BLaER1 (cell line): ENCODE data around the gene VIPR2.

Source experiments
- H3K27ac ChIP-seq: shearing (Covaris generic); formaldehyde crosslinking; 2 replicates; pipeline ENCODE4 v1.8.1; 2022
- H3K27me3 ChIP-seq: shearing (Covaris generic); formaldehyde crosslinking; 2 replicates; pipeline ENCODE4 v1.8.1; 2022
- H3K36me3 ChIP-seq: shearing (Covaris generic); formaldehyde crosslinking; 2 replicates; pipeline ENCODE4 v1.8.1; 2022
- H3K4me1 ChIP-seq: shearing (Covaris generic); formaldehyde crosslinking; 2 replicates; pipeline ENCODE4 v1.8.1; 2022
- H3K4me2 ChIP-seq: shearing (Covaris generic); formaldehyde crosslinking; 2 replicates; pipeline ENCODE4 v1.8.1; 2022
- H3K4me3 ChIP-seq: shearing (Covaris generic); formaldehyde crosslinking; 2 replicates; pipeline ENCODE4 v1.8.1; 2022
- H3K9ac ChIP-seq: shearing (Covaris generic); formaldehyde crosslinking; 2 replicates; pipeline ENCODE4 v1.8.1; 2022
- H3K9me3 ChIP-seq: shearing (Covaris generic); formaldehyde crosslinking; 2 replicates; pipeline ENCODE4 v1.8.1; 2022
- H4K20me1 ChIP-seq: shearing (Covaris generic); formaldehyde crosslinking; 2 replicates; pipeline ENCODE4 v1.8.1; 2022
- Cebpa-rat ChIP-seq: shearing (Covaris generic); IDR thresholded peaks from 2 replicates; pipeline ENCODE4 v1.8.1; 2022

VIPR2 gene

DNA sequence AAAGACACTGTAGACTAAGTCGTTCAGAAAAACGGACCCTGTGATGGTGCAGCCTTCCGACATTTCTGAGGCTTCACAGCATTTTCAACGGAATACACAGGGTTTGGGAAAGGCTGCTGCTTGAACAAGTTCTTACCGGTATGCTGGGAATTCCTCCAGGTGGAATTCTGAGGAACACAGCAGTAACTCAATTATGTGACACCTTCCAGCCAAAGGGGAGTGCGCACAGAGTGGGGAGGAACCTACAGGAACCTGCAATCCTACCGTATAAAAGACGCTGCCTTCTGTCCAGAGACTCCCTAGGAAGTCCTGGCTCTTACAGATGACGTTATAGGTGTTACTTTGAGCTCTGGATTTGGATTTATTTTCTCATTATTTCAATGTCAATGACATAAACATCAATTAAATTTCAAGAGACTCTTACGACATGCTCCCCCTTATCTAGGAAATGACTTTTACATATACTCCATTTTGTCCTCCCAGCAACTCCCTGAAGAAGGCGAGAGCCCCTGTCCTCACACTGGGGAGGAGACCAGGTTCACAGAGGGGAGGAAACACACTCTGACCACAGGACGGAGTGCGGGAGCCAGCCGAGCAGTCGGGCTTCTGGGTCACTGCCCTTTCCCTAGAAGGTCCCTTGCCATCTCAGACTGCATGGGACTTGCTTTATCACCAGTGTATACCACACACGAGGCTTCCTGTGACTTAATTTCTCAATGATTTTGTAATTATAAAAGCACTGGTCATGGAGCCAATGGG is 27.9 kb downstream of the VIPR2 start:
- H3K4me1 ChIP-seq: peaks cover 32% of the 10 kb centered on the region
- H3K27ac ChIP-seq: no peak overlapping the region
- H3K4me2 ChIP-seq: no peak overlapping the region
- no peak overlapping the region for H3K4me3 ChIP-seq
- no peaks in the 10 kb centered on the region for H4K20me1 ChIP-seq
- TF ChIP-seq Cebpa-rat: no peak
- H3K9me3 ChIP-seq: no peaks in the 10 kb centered on the region
- H3K36me3 ChIP-seq: no peaks in the 10 kb centered on the region
- no peak overlapping the region for H3K9ac ChIP-seq
- peaks cover 4% of the 10 kb centered on the region; the same call in 1 of the 2 replicates for H3K27me3 ChIP-seq

GRCh38 chr7:159115601-159116501 is 28.8 kb downstream of the VIPR2 start:
- TF ChIP-seq Cebpa-rat: no peak
- no peaks in the 10 kb centered on the region for H3K36me3 ChIP-seq
- peaks cover 4% of the 10 kb centered on the region; the same call in 1 of the 2 replicates for H3K27me3 ChIP-seq

GRCh38 chr7:159114981-159115380 is 29.7 kb downstream of the VIPR2 start:
- Histone ChIP-seq H3K4me2 (no peak overlapping the region), H3K36me3 (no peaks in the 10 kb centered on the region), H3K27me3 (peaks cover 4% of the 10 kb centered on the region; the same call in 1 of the 2 replicates)

More at GRCh38 chr7:159115601-159116501, 28.8 kb downstream of the VIPR2 start:
- Histone ChIP-seq H3K4me2 (peak overlapping the region; percentile 18; the same call in 1 of the 2 replicates), H3K4me1 (peaks cover 32% of the 10 kb centered on the region), H3K9ac (no peak overlapping the region), H3K9me3 (no peaks in the 10 kb centered on the region), H3K4me3 (no peak overlapping the region), H3K27ac (no peak overlapping the region), H4K20me1 (no peaks in the 10 kb centered on the region)

GRCh38 chr7:159114096-159114495 is 30.6 kb downstream of the VIPR2 start:
- Histone ChIP-seq H3K27me3 (peaks cover 4% of the 10 kb centered on the region; the same call in 1 of the 2 replicates), H3K36me3 (no peaks in the 10 kb centered on the region), H3K9me3 (no peaks in the 10 kb centered on the region), H3K27ac (no peak overlapping the region), H3K4me2 (no peak overlapping the region), H4K20me1 (no peaks in the 10 kb centered on the region), H3K4me1 (peaks cover 26% of the 10 kb centered on the region), H3K4me3 (no peak overlapping the region), H3K9ac (no peak overlapping the region)
- TF ChIP-seq Cebpa-rat: no peak

More at GRCh38 chr7:159114981-159115380, 29.7 kb downstream of the VIPR2 start:
- Histone ChIP-seq H4K20me1 (no peaks in the 10 kb centered on the region), H3K27ac (no peak overlapping the region), H3K9me3 (no peaks in the 10 kb centered on the region), H3K9ac (no peak overlapping the region), H3K4me1 (peaks cover 32% of the 10 kb centered on the region), H3K4me3 (no peak overlapping the region)
- no peak for TF ChIP-seq Cebpa-rat

DNA sequence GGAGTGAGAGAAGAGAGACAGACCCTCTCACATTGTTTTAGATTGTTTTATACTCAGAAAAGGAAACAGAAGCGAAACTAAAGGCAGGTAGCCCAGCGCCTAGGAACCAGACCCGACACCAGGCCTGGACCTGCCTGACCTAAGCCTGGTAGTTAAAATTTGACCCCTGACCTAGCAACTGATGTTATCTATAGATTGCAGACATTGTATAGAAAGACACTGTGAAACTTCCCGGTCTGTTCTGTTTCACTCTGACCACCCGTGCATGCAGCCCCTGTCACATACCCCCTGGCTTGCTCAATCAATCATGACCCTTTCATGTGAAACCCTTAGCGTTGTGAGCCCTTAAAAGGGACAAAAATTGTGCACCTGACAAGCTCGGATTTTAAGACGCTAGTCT is 31.6 kb downstream of the VIPR2 start:
- Histone ChIP-seq H3K4me3 (no peak overlapping the region), H3K9ac (no peak overlapping the region), H3K4me2 (peak overlapping the region; percentile 38), H3K27ac (no peak overlapping the region), H3K4me1 (peaks cover 26% of the 10 kb centered on the region), H4K20me1 (no peaks in the 10 kb centered on the region), H3K36me3 (no peaks in the 10 kb centered on the region), H3K9me3 (no peaks in the 10 kb centered on the region), H3K27me3 (peaks cover 4% of the 10 kb centered on the region; the same call in 1 of the 2 replicates)
- no peak for TF ChIP-seq Cebpa-rat

DNA sequence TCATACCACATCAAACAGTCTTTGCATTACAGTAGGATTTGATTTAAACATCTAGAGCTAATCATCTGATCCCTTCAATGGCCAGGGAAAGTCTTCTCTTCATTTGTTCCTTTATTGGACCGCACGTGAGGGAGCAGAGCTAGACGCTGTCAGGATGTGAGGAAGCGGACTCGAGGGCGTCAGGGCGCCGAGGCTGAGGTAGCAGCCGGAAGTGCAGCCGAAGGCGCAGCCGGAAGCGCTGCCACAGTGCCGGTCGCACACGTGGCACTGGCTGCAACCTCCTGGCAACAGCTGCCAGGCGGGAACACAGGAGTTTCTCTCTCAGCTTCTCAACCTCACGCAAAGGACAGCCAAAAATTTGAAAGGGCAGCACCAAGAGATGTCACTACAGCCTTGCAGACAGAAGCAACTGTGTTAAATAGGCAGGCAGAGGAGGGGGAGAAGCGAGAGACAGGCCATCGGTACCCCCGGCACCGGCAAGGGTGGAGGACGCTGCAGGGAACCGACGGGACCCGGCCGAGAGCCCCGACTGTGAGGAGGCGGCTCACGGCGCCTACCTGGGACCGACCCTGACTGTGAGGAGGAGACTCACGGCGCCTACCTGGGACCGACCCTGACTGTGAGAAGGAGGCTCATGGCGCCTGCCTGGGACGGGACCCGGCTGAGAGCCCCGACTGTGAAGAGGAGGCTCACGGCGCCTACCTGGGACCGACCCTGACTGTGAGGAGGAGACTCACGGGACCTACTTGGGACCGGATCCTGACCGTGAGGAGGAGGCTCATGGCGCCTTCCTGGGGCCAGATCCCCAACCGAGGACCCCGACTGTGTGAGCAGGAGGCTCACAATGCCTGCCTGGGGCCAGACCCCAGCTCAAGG is 32.3 kb downstream of the VIPR2 start:
- Histone ChIP-seq H3K36me3 (no peaks in the 10 kb centered on the region), H3K9me3 (no peaks in the 10 kb centered on the region), H3K4me2 (peak overlapping the region; percentile 38), H4K20me1 (no peaks in the 10 kb centered on the region), H3K27me3 (peaks cover 2% of the 10 kb centered on the region; the same call in 1 of the 2 replicates), H3K9ac (no peak overlapping the region), H3K27ac (no peak overlapping the region), H3K4me3 (no peak overlapping the region), H3K4me1 (peaks cover 26% of the 10 kb centered on the region)
- no peak for TF ChIP-seq Cebpa-rat

GRCh38 chr7:159109653-159110035 is 35.0 kb downstream of the VIPR2 start:
- no peaks in the 10 kb centered on the region for H4K20me1 ChIP-seq
- TF ChIP-seq Cebpa-rat: no peak
- no peak overlapping the region for H3K27ac ChIP-seq
- no peak overlapping the region for H3K4me2 ChIP-seq
- H3K36me3 ChIP-seq: no peaks in the 10 kb centered on the region
- H3K4me1 ChIP-seq: peaks cover 32% of the 10 kb centered on the region
- no peaks in the 10 kb centered on the region for H3K9me3 ChIP-seq
- H3K9ac ChIP-seq: no peak overlapping the region
- H3K4me3 ChIP-seq: no peak overlapping the region
- no peaks in the 10 kb centered on the region for H3K27me3 ChIP-seq

DNA sequence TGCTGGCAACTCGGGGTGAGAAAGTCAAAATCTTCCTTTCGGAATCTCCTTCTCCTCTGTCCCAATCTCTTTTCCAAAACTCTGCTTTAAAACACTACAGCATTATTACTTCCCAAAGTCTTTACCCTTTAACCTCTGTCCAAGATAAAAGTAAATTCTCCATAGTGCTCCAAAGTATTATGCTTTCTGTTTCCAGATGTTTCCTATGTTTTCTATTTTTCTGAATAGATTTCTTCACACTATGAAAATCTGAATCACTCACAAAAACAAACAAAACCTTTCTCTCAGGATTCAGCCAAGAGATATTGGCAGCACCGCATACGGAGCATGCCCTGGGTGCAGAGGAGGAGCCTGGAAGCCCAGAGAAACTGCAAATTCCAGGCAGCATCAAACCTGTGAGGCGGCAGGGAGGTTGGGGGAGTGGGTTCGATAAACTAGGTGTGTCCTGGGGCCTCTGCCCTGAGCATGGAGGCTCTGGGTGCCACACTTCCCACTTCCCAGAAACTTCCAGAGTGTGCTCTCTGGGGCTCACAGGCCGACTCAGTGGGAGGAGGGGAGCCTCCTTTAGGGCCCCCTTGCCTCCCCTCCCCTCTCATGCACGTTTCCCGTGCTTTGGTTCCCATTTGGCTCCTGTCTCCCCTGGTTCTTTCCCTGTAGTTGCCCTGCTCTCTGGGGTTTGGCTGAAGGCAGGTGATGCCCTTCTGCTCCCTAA is 35.6 kb downstream of the VIPR2 start:
- H4K20me1 ChIP-seq: no peaks in the 10 kb centered on the region
- no peak overlapping the region for H3K4me2 ChIP-seq
- no peaks in the 10 kb centered on the region for H3K9me3 ChIP-seq
- H3K9ac ChIP-seq: no peak overlapping the region
- peaks cover 32% of the 10 kb centered on the region for H3K4me1 ChIP-seq
- H3K27ac ChIP-seq: no peak overlapping the region
- H3K27me3 ChIP-seq: no peaks in the 10 kb centered on the region
- no peak for TF ChIP-seq Cebpa-rat
- no peaks in the 10 kb centered on the region for H3K36me3 ChIP-seq
- no peak overlapping the region for H3K4me3 ChIP-seq

DNA sequence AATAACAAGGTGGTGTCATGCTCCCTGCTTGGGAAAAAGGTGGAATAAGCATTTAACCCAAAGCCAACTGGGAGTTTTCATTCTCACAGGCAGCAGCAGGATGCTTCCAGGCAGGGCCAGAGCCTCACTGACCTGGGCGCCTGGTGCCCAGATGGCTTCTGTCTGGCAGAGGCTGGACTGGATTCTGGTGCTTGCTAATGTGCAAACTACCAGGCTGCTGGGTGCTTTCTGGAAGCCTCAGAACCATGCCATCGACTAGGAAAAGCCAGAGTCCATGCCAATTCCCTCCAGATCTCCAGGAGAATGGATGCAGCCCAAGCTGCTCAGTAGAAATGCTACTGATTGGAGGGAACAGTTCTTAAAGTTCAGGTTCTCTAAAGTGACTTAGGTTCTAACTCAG is 36.2 kb downstream of the VIPR2 start:
- H3K9me3 ChIP-seq: no peaks in the 10 kb centered on the region
- no peaks in the 10 kb centered on the region for H4K20me1 ChIP-seq
- no peak overlapping the region for H3K27ac ChIP-seq
- peaks cover 34% of the 10 kb centered on the region for H3K4me1 ChIP-seq
- no peak overlapping the region; the same call in 1 of the 2 replicates for H3K4me2 ChIP-seq
- TF ChIP-seq Cebpa-rat: no peak
- no peak overlapping the region for H3K9ac ChIP-seq
- no peaks in the 10 kb centered on the region for H3K36me3 ChIP-seq
- H3K27me3 ChIP-seq: no peaks in the 10 kb centered on the region
- no peak overlapping the region for H3K4me3 ChIP-seq
